ENCODE data around the gene ALDH3B1. TPM values are rescaled to one million over a fixed set of nuclear protein-coding genes. Genes with fewer than 3 reads are reported as not detected.

The ALDH3B1 gene
- total RNA-seq, 1 donor from 2014 or later: 1.3 TPM

GRCh38 chr11:68032997-68033707 lies 23.0 kb downstream of the ALDH3B1 start:
- FAIRE-seq (no peak), DNase-seq (ENCODE audit: low read depth) (no peak)
- Mint-ChIP-seq H3K4me3 (ENCODE audit: unreplicated experiment) (no peak overlapping the region), H3K27me3 (ENCODE audit: low read depth, unreplicated experiment) (no peaks in the 10 kb centered on the region), H3K4me1 (ENCODE audit: low read depth, unreplicated experiment) (peaks cover 27% of the 10 kb centered on the region), H3K9me3 (ENCODE audit: unreplicated experiment) (no peaks in the 10 kb centered on the region), H3K36me3 (ENCODE audit: low read depth, unreplicated experiment) (peaks cover 4% of the 10 kb centered on the region), H3K27ac (ENCODE audit: unreplicated experiment) (no peak overlapping the region)
- Histone ChIP-seq H3K4me2 (ENCODE audit: low read length) (peak overlapping the region; percentile 15), H4K20me1 (ENCODE audit: insufficient read depth, low read length) (no peaks in the 10 kb centered on the region), H3K9me3 (ENCODE audit: insufficient read depth, low read depth, low read length) (no peaks in the 10 kb centered on the region), H3K9ac (ENCODE audit: low read length) (no peak overlapping the region), H3K36me3 (ENCODE audit: insufficient read depth, low read length) (no peaks in the 10 kb centered on the region), H3K27me3 (ENCODE audit: insufficient read depth, low read length) (no peaks in the 10 kb centered on the region), H3K4me1 (ENCODE audit: insufficient read depth, low read length) (peaks cover 38% of the 10 kb centered on the region), H3K4me3 (ENCODE audit: insufficient read depth, low read depth, low read length) (no peak overlapping the region), H3K79me2 (ENCODE audit: insufficient read depth, low read length) (peaks cover 40% of the 10 kb centered on the region), H3K27ac (ENCODE audit: low read depth, low read length) (peak overlapping the region; percentile 5), H2AFZ (ENCODE audit: low read depth, low read length) (no peak overlapping the region)
- no peak for TF ChIP-seq EZH2 (IDR thresholded peaks at IDR 0.05; ENCODE audit: insufficient read depth, low read length)
- no peak for TF ChIP-seq CTCF (IDR thresholded peaks at IDR 0.05; ENCODE audit: insufficient read depth, low read depth, low read length)

- Mint-ChIP-seq H3K36me3 (ENCODE audit: low read depth, unreplicated experiment) (peaks cover 4% of the 10 kb centered on the region), H3K4me1 (ENCODE audit: low read depth, unreplicated experiment) (peaks cover 23% of the 10 kb centered on the region), H3K27ac (ENCODE audit: unreplicated experiment) (no peak overlapping the region), H3K27me3 (ENCODE audit: low read depth, unreplicated experiment) (no peaks in the 10 kb centered on the region), H3K4me3 (ENCODE audit: unreplicated experiment) (no peak overlapping the region), H3K9me3 (ENCODE audit: unreplicated experiment) (no peaks in the 10 kb centered on the region)
- Histone ChIP-seq H3K9ac (ENCODE audit: low read length) (peak overlapping the region; percentile 25), H3K4me1 (ENCODE audit: insufficient read depth, low read length) (peaks cover 38% of the 10 kb centered on the region), H3K27ac (ENCODE audit: low read depth, low read length) (no peak overlapping the region), H3K4me3 (ENCODE audit: insufficient read depth, low read depth, low read length) (no peak overlapping the region), H3K9me3 (ENCODE audit: insufficient read depth, low read depth, low read length) (no peaks in the 10 kb centered on the region), H4K20me1 (ENCODE audit: insufficient read depth, low read length) (no peaks in the 10 kb centered on the region), H2AFZ (ENCODE audit: low read depth, low read length) (no peak overlapping the region), H3K79me2 (ENCODE audit: insufficient read depth, low read length) (peaks cover 45% of the 10 kb centered on the region), H3K4me2 (ENCODE audit: low read length) (peak overlapping the region; percentile 15), H3K27me3 (ENCODE audit: insufficient read depth, low read length) (no peaks in the 10 kb centered on the region), H3K36me3 (ENCODE audit: insufficient read depth, low read length) (no peaks in the 10 kb centered on the region)
- FAIRE-seq: no peak
- no peak for DNase-seq (ENCODE audit: low read depth)
- TF ChIP-seq EZH2 (IDR thresholded peaks at IDR 0.05; ENCODE audit: insufficient read depth, low read length) (no peak), CTCF (IDR thresholded peaks at IDR 0.05; ENCODE audit: insufficient read depth, low read depth, low read length) (no peak)
Measured at GRCh38 chr11:68033708-68034045, 23.6 kb downstream of the ALDH3B1 start.

GRCh38 chr11:68035266-68035876 lies 25.2 kb downstream of the ALDH3B1 start:
- TF ChIP-seq CTCF (IDR thresholded peaks at IDR 0.05; ENCODE audit: insufficient read depth, low read depth, low read length) (no peak), EZH2 (IDR thresholded peaks at IDR 0.05; ENCODE audit: insufficient read depth, low read length) (no peak)
- Histone ChIP-seq H2AFZ (ENCODE audit: low read depth, low read length) (no peak overlapping the region), H3K9me3 (ENCODE audit: insufficient read depth, low read depth, low read length) (no peaks in the 10 kb centered on the region), H4K20me1 (ENCODE audit: insufficient read depth, low read length) (no peaks in the 10 kb centered on the region), H3K4me3 (ENCODE audit: insufficient read depth, low read depth, low read length) (no peak overlapping the region), H3K36me3 (ENCODE audit: insufficient read depth, low read length) (no peaks in the 10 kb centered on the region), H3K79me2 (ENCODE audit: insufficient read depth, low read length) (peaks cover 54% of the 10 kb centered on the region), H3K27ac (ENCODE audit: low read depth, low read length) (no peak overlapping the region), H3K9ac (ENCODE audit: low read length) (no peak overlapping the region), H3K4me2 (ENCODE audit: low read length) (no peak overlapping the region), H3K27me3 (ENCODE audit: insufficient read depth, low read length) (no peaks in the 10 kb centered on the region), H3K4me1 (ENCODE audit: insufficient read depth, low read length) (peaks cover 35% of the 10 kb centered on the region)
- H3K4me3 Mint-ChIP-seq (ENCODE audit: unreplicated experiment): no peak overlapping the region
- H3K27ac Mint-ChIP-seq (ENCODE audit: unreplicated experiment): peak overlapping the region; percentile 47
- peaks cover 13% of the 10 kb centered on the region for H3K4me1 Mint-ChIP-seq (ENCODE audit: low read depth, unreplicated experiment)
- DNase-seq (ENCODE audit: low read depth) (no peak), FAIRE-seq (no peak)
- H3K9me3 Mint-ChIP-seq (ENCODE audit: unreplicated experiment): no peaks in the 10 kb centered on the region
- H3K36me3 Mint-ChIP-seq (ENCODE audit: low read depth, unreplicated experiment): peaks cover 4% of the 10 kb centered on the region
- H3K27me3 Mint-ChIP-seq (ENCODE audit: low read depth, unreplicated experiment): no peaks in the 10 kb centered on the region
